Activated T-cell treated with anti-CD3 and anti-CD28 coated beads, Interleukin-2, amount 50 U/mL, for 24 hours (primary cell): ENCODE results near the gene MUC6.

Experiments used
- DNase-seq: peaks from one replicate; pipeline ENCODE4 v3.0.0-alpha.2; 2020
- H3K27ac Mint-ChIP-seq: 2 replicates; pipeline ENCODE4 v1.8.0; 2020; ENCODE audit warnings: mild to moderate bottlenecking, mixed read lengths
- H3K27me3 Mint-ChIP-seq: 2 replicates; pipeline ENCODE4 v1.8.0; 2020; ENCODE audit warnings: mixed read lengths
- H3K36me3 Mint-ChIP-seq: 2 replicates; pipeline ENCODE4 v1.8.0; 2020; ENCODE audit warnings: low read depth, mixed read lengths
- H3K4me1 Mint-ChIP-seq: 2 replicates; pipeline ENCODE4 v1.8.0; 2020; ENCODE audit warnings: low read depth, mixed read lengths
- H3K4me3 Mint-ChIP-seq: 2 replicates; pipeline ENCODE4 v1.8.0; 2020; ENCODE audit warnings: mild to moderate bottlenecking, moderate library complexity, mixed read lengths
- H3K9me3 Mint-ChIP-seq: 2 replicates; pipeline ENCODE4 v1.8.0; 2020; ENCODE audit warnings: mixed read lengths

Gene MUC6, protein sequence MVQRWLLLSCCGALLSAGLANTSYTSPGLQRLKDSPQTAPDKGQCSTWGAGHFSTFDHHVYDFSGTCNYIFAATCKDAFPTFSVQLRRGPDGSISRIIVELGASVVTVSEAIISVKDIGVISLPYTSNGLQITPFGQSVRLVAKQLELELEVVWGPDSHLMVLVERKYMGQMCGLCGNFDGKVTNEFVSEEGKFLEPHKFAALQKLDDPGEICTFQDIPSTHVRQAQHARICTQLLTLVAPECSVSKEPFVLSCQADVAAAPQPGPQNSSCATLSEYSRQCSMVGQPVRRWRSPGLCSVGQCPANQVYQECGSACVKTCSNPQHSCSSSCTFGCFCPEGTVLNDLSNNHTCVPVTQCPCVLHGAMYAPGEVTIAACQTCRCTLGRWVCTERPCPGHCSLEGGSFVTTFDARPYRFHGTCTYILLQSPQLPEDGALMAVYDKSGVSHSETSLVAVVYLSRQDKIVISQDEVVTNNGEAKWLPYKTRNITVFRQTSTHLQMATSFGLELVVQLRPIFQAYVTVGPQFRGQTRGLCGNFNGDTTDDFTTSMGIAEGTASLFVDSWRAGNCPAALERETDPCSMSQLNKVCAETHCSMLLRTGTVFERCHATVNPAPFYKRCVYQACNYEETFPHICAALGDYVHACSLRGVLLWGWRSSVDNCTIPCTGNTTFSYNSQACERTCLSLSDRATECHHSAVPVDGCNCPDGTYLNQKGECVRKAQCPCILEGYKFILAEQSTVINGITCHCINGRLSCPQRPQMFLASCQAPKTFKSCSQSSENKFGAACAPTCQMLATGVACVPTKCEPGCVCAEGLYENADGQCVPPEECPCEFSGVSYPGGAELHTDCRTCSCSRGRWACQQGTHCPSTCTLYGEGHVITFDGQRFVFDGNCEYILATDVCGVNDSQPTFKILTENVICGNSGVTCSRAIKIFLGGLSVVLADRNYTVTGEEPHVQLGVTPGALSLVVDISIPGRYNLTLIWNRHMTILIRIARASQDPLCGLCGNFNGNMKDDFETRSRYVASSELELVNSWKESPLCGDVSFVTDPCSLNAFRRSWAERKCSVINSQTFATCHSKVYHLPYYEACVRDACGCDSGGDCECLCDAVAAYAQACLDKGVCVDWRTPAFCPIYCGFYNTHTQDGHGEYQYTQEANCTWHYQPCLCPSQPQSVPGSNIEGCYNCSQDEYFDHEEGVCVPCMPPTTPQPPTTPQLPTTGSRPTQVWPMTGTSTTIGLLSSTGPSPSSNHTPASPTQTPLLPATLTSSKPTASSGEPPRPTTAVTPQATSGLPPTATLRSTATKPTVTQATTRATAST (N-terminal part only)

DNA sequence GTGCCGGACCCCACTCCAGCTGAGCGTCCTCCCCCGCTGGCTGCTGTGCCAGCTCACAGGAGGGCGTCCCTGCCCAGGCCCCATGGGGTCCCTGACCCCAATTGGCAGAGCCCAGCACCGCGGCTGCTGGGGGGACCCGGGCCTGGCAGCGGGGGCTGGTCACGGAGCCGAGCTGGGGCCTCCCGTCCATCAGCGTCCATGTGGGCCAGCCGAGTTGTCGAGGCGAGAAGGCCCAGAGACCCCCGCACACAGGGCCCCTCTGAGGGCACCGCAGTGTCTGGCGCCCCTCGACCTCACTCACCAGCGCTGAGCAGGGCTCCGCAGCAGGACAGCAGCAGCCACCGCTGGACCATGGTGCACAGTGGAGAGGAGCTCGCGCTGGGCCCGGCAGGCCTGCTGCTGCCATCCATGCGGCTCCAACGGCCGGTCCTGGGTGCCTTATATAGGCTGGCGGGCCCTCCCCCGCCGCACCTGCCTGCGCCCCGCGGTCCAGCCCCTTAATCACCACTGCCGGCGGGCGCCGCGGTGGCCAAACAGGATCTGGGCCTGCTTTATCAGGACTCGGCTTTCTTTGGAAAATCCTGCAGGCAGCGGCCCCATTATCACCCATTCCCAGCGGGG is at the start of gene MUC6:
Gene MUC6, minus strand, starts transcription at position 416 of the 621 bp plus-strand sequence. Its CDS starts 63 bp downstream, at position 353.
- H3K27me3 Mint-ChIP-seq: no peaks in the 10 kb centered on the region
- H3K27ac Mint-ChIP-seq: no peak within 1 kb of the TSS
- H3K4me3 Mint-ChIP-seq: no peak within 1 kb of the TSS
- no peaks in the 10 kb centered on the region for H3K4me1 Mint-ChIP-seq
- no peaks in the 10 kb centered on the region for H3K9me3 Mint-ChIP-seq
- DNase-seq: no peak
- H3K36me3 Mint-ChIP-seq: no peaks in the 10 kb centered on the region

DNA sequence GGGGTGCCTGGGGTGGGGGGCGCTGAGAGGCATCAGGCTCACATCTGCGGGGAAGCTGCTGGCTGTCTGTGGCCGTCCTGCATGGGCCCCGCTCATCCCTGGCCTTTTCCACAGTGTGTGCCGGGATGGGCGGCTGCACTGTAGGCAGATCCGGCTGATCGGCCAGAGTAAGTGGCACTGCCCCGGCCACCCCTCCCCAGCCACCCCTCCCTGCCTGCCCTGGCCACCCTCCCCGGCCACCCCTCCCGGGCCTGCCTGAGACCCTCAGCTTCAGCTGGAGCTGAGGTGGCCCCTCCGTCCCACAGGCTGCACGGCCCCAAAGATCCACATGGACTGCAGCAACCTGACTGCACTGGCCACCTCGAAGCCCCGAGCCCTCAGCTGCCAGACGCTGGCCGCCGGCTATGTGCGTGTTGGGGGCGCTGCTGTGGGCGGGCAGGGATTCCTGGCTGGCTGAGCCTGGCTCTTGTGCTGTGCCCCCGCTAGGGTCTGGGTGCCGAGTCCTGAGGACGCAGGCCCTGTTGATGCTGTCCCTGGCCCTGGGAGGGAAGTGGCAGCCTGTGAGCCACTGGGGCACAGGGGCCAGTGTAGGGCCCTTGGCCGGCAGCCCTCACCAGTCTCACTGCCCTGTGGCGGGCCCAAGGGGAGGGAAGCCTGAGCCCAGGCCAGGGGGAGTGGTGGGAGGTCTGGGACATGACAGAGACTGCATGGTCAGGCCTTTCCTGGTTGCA is 49.1 kb upstream of the MUC6 start:
- no peak for DNase-seq
- Mint-ChIP-seq H3K9me3 (no peaks in the 10 kb centered on the region), H3K4me1 (no peaks in the 10 kb centered on the region), H3K4me3 (no peak overlapping the region), H3K36me3 (no peaks in the 10 kb centered on the region), H3K27me3 (no peaks in the 10 kb centered on the region), H3K27ac (no peak overlapping the region)

DNA sequence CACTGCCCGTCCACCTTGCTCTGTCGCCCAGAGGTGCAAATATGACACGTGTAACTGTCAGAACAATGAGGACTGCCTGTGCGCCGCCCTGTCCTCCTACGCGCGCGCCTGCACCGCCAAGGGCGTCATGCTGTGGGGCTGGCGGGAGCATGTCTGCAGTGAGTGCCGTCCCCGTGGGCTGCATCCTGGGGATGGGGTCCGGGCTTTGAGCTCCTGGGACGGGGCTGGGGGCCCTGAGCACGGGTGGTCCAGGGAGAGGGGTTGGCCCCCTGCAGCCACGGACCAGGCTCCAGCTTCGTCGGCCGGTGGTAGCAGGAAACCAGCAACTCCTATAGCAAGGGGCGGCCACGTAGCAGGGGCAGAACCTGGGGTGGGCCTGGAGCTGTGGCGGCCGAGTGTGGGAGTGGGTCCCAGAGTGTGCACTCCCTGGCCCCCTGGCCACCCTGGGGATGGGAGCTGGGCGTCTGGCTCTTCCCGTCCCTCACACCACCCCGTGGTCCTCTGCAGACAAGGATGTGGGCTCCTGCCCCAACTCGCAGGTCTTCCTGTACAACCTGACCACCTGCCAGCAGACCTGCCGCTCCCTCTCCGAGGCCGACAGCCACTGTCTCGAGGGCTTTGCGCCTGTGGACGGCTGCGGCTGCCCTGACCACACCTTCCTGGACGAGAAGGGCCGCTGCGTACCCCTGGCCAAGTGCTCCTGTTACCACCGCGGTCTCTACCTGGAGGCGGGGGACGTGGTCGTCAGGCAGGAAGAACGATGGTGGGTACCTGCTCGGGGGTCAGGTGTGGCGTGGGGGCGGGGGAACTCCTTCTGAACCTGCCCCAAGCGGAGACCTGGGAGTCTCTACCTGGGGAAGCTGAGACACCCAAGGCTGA is 48.3 kb upstream of the MUC6 start:
- no peak for DNase-seq
- Mint-ChIP-seq H3K9me3 (no peaks in the 10 kb centered on the region), H3K27ac (no peak overlapping the region), H3K4me3 (no peak overlapping the region), H3K36me3 (no peaks in the 10 kb centered on the region), H3K4me1 (no peaks in the 10 kb centered on the region), H3K27me3 (no peaks in the 10 kb centered on the region)

DNA sequence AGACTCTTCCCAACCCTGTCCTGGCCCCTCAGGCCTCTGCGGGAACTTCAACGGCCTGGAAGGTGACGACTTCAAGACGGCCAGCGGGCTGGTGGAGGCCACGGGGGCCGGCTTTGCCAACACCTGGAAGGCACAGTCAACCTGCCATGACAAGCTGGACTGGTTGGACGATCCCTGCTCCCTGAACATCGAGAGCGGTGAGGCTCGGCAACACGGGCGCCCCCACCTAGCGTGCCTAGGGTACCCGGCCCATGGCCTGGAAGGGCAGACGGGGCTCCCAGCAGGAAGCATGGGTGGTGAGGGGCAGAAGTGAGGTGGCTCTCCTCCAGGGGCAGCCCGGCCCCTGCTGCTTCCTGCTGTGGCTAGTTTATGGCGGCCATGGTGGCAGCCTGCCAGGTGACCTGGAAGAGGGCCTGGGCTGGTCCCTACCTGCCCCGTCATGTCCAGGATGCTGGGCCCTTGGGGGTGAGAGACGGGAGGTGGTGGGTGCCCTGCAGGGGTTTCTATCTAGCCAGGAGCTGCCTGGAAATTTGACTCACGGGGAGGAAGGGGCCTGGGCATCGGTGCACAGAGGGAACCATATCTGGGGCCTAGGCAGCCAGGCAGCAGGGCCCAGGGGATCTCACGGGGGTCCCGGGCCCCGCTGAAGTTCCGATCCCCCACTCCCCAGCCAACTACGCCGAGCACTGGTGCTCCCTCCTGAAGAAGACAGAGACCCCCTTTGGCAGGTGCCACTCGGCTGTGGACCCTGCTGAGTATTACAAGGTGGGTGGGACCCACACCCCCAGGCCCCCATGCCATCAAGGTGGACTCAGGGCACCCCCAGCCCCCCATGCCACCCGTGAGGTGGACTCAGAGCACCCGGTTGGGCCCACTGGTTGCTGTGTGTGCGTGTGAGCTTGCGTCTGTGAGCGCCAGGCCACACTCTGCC is 47.4 kb upstream of the MUC6 start:
- Mint-ChIP-seq H3K27me3 (no peaks in the 10 kb centered on the region), H3K27ac (no peak overlapping the region), H3K9me3 (no peaks in the 10 kb centered on the region), H3K4me3 (no peak overlapping the region), H3K4me1 (no peaks in the 10 kb centered on the region), H3K36me3 (no peaks in the 10 kb centered on the region)
- DNase-seq: no peak

DNA sequence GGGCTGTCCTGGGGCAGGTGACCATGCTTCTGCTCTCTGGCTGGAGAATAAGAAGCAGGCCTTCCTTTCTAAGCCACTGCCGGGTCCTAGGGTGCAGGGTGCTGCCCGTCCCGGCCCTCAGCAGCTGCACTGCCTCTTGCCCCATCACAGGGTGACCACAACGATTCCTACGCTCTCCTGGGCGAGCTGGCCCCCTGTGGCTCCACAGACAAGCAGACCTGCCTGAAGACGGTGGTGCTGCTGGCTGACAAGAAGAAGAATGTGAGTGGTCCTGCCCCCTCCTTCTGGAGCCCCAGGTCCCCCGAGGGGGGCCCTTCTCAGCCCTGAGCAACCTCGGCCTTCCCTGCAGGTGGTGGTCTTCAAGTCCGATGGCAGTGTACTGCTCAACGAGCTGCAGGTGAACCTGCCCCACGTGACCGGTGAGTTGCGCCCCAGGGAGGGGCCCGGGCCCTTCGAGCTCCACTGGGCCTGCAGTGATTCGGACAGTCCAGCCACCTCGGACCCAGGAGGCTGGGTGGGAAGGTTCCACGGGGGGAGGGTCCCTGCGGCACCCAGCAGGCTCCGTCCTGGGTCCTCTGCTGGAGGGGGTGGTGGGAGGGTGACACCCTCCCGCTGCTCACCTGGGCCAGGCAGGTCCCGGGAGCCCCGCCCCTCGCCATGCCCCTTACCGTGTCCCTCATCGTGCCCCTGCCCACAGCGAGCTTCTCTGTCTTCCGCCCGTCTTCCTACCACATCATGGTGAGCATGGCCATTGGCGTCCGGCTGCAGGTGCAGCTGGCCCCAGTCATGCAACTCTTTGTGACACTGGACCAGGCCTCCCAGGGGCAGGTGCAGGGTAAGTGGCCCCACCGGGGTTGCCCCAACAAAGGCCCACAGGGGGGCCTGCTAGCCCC is 46.5 kb upstream of the MUC6 start:
- DNase-seq: no peak
- Mint-ChIP-seq H3K9me3 (no peaks in the 10 kb centered on the region), H3K4me3 (no peak overlapping the region), H3K27me3 (no peaks in the 10 kb centered on the region), H3K27ac (no peak overlapping the region), H3K4me1 (no peaks in the 10 kb centered on the region), H3K36me3 (no peaks in the 10 kb centered on the region)

DNA sequence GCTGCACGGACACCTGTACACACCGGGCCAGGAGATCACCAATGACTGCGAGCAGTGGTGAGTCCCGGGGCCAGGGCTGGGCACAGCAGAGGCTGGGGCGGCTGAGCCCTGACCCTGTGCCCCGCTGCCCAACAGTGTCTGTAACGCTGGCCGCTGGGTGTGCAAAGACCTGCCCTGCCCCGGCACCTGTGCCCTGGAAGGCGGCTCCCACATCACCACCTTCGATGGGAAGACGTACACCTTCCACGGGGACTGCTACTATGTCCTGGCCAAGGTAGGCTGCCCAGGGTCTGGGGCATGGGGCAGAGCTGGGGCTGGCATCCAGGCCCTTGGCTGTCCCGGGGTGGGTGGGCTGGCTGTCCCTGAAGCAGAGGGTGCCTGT is 45.8 kb upstream of the MUC6 start:
- Mint-ChIP-seq H3K36me3 (no peaks in the 10 kb centered on the region), H3K27ac (no peak overlapping the region), H3K9me3 (no peaks in the 10 kb centered on the region), H3K27me3 (no peaks in the 10 kb centered on the region), H3K4me1 (no peaks in the 10 kb centered on the region), H3K4me3 (no peak overlapping the region)
- no peak for DNase-seq

DNA sequence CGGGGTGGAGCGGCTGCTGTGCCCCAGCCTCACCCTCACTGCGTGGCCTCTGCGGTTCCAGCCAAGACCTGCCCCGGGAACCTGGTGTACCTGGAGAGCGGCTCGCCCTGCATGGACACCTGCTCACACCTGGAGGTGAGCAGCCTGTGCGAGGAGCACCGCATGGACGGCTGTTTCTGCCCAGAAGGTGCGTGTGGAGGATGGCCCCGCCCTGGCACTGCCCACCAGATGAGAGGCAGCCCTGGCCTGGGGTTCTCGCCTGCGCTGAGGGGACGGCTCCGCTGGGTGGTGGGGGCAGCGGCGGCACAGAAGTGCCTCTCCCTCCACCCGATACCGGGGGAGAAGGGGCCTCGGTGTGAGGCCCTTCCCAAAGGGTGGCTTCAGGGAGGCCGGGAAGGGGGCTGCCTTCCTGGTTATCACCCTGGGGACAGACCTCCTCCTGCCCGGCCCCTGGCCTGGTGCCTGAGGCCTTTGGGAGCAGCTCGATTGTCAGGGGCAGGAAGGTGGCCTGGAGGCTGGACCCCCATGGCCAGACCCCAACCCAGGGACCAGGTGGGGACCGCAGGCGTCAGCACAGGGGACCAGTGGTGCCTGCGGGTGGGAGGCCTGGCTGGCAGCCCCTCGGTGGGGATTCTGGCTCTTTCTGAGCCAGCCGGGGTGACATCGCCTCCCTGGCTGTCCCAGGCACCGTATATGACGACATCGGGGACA is 45.2 kb upstream of the MUC6 start:
- Mint-ChIP-seq H3K9me3 (no peaks in the 10 kb centered on the region), H3K4me3 (no peak overlapping the region), H3K27ac (no peak overlapping the region), H3K4me1 (no peaks in the 10 kb centered on the region), H3K27me3 (no peaks in the 10 kb centered on the region), H3K36me3 (no peaks in the 10 kb centered on the region)
- DNase-seq: no peak

DNA sequence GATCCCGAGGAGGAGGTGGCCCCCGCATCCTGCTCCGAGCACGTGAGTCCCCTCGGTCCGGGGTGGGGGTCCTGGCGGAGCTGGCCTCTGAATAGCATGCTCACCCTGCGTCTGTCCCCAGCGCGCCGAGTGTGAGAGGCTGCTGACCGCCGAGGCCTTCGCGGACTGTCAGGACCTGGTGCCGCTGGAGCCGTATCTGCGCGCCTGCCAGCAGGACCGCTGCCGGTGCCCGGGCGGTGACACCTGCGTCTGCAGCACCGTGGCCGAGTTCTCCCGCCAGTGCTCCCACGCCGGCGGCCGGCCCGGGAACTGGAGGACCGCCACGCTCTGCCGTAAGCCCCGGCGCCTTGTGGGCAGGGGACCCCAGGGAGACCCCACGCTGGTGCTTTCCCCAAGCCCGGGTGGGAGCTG is 41.7 kb upstream of the MUC6 start:
- Mint-ChIP-seq H3K27me3 (no peaks in the 10 kb centered on the region), H3K27ac (no peak overlapping the region), H3K4me1 (no peaks in the 10 kb centered on the region), H3K36me3 (no peaks in the 10 kb centered on the region), H3K9me3 (no peaks in the 10 kb centered on the region), H3K4me3 (no peak overlapping the region)
- DNase-seq: no peak

DNA sequence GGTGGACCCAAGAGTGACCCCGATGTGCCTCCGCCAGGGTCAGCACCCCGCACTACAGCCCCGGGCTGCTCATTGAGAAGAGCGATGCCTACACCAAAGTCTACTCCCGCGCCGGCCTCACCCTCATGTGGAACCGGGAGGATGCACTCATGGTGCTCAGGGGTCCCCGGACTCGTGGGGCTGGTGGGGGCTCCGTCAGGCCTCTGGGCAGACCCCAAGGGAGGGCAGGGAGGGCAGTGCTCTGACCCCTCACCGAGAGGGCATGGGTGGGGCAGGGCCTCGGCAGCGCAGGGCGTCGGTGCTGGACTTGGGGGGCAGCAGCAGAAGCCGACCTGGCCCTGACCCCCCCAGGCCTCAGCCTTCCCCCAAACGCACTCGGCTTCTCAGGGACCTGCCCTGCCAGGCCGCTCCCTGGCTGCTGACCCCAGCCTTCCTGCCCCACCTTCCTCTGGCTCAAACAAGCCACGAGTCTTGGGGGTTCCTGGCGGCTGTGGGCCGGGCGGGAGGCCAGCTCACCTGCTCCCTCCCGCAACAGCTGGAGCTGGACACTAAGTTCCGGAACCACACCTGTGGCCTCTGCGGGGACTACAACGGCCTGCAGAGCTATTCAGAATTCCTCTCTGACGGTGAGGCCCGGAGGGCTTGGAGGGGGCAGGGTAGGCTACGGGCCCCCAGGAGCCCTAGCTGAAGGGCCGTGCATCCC is 41.0 kb upstream of the MUC6 start:
- H3K4me3 Mint-ChIP-seq: no peak overlapping the region
- no peaks in the 10 kb centered on the region for H3K9me3 Mint-ChIP-seq
- H3K4me1 Mint-ChIP-seq: no peaks in the 10 kb centered on the region
- H3K27ac Mint-ChIP-seq: no peak overlapping the region
- H3K36me3 Mint-ChIP-seq: no peaks in the 10 kb centered on the region
- DNase-seq: no peak
- no peaks in the 10 kb centered on the region for H3K27me3 Mint-ChIP-seq

DNA sequence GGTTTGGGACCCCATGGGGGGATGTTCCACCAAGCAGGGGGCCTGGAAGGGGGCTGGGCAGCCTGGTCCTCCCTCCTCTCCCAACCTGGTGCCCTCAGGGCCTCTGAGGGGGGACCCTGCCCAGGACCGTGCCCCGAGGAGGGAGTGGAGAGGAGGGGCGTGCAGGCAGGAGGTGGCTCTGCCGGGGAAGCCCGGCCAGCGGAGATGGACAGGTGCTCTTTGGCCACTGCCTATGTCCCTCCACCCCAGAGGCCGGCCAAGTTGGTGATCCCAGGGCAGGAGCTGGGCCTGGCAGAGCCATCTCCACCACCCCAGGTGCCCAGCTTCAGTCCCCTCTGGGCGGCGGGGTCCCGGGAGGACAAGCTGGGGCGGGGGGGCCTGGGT is 40.5 kb upstream of the MUC6 start:
- Mint-ChIP-seq H3K9me3 (no peaks in the 10 kb centered on the region), H3K27ac (no peak overlapping the region), H3K36me3 (no peaks in the 10 kb centered on the region), H3K4me1 (no peaks in the 10 kb centered on the region), H3K4me3 (no peak overlapping the region), H3K27me3 (no peaks in the 10 kb centered on the region)
- no peak for DNase-seq
